SK-N-MC (cell line): Measurements from ENCODE around the gene WDR76.

Experiments used
- EZH2 ChIP-seq: fragments of 200-600 bp; sonication (generic); IDR thresholded peaks from one replicate; pipeline ENCODE4 v1.6.1; 2017; ENCODE audit warnings: antibody characterized with exemption
- POLR2AphosphoS5 ChIP-seq: IDR thresholded peaks from 2 replicates; pipeline ENCODE4 v1.6.1; 2012; ENCODE audit warnings: mild to moderate bottlenecking, low read depth, low read length, borderline replicate concordance

DNA sequence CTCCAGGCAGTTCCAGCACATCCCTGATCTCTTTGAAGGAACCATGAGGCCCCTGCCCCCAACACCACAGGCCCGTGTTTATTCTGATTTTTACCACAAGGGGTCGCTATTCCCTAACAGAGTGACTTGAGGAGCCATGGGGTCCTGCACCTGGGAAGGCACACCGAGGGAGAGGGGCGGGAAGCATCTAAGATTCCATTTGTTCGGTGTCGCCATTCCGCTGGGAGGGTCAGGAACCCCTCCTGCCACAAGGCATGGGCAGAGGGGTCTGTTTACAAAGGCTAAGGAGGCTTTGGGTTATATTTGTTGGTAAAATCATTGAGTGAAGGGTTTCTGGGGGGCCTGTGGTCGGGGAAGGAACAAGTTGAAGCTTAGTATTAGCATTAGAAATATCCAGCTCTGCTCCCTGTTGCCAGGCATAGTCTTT is 77.1 kb downstream of the WDR76 start:
- no peak for TF ChIP-seq EZH2
- no peak for TF ChIP-seq POLR2AphosphoS5
